HepG2 (cell line): ENCODE results near the gene KCNMA1. TPM values are rescaled to one million over a fixed set of nuclear protein-coding genes. Genes with fewer than 3 reads are reported as not detected.

ENCODE experiments used
- ATAC-seq: fragments of 200-7000 bp; cut with Tn5 transposase; 3 replicates; pipeline ENCODE4 v1.9.1; 2020; ENCODE audit warnings: mild to moderate bottlenecking, moderate library complexity
- BruUV-seq: library from RNA; stranded (reverse); fragments of 400-500 nt; replicated peaks from 2 replicates; lab custom pipeline; 2021; lab: Mats Ljungman, UMichigan
- CTCF ChIA-PET: fragments of 300-600 bp; formaldehyde crosslinking; extraction: SDS; loops from one replicate; lab custom pipeline; 2021; ENCODE audit warnings: low total read pairs, inconsistent platforms, low intra/inter-chr PET ratio; lab: Yijun Ruan, JAX
- POLR2A ChIA-PET: fragments of 350-600 bp; sonication (Branson Sonifier 250); formaldehyde crosslinking; loops from one replicate; lab custom pipeline; 2020; ENCODE audit warnings: antibody characterized with exemption, inconsistent platforms; lab: Yijun Ruan, JAX
- DNase-seq: peaks from one replicate; pipeline ENCODE4 v3.0.0-alpha.2; 2015; ENCODE audit warnings: low spot score
- FAIRE-seq: peaks from 3 replicates; lab custom pipeline; 2011; peaks lifted over from hg19 to GRCh38; lab: Jason Lieb, UNC
- H2AFZ ChIP-seq: one replicate; pipeline ENCODE4 v1.6.1; 2011; ENCODE audit warnings: low read length, inconsistent platforms
- H3K27ac ChIP-seq: fragments of 300-600 bp; 3 replicates; pipeline ENCODE4 v1.8.0; 2011; ENCODE audit warnings: mixed run types, mild to moderate bottlenecking, mixed read lengths, low read length, inconsistent platforms; ENCODE audit not compliant: insufficient read depth; ENCODE audit errors: extremely low read length
- H3K27me3 ChIP-seq, 2 experiments: fragments of 200-600 bp in 1 of 2; 2 replicates in 1 of 2; 3 replicates in 1 of 2; pipeline versions ENCODE4 v1.6.0 to v1.8.0; 2011; ENCODE audit warnings: low read length in 2 of 2, mild to moderate bottlenecking in 2 of 2, moderate library complexity in 2 of 2, inconsistent platforms in 1 of 2; ENCODE audit not compliant: insufficient read depth in 2 of 2, control insufficient read depth in 1 of 2
- H3K36me3 ChIP-seq, 2 experiments: fragments of 200-600 bp in 1 of 2; replicated peaks in 1 of 2; 2 replicates in 1 of 2; 3 replicates in 1 of 2; pipeline versions ENCODE4 v1.5.1 to v1.8.0; 2011; ENCODE audit warnings: low read length in 2 of 2, inconsistent platforms in 1 of 2; ENCODE audit not compliant: insufficient read depth in 2 of 2, control insufficient read depth in 1 of 2
- H3K4me1 ChIP-seq: 2 replicates; pipeline ENCODE4 v1.5.1; 2012; ENCODE audit warnings: low read length, inconsistent platforms; ENCODE audit not compliant: insufficient read depth
- H3K4me2 ChIP-seq: 2 replicates; pipeline ENCODE4 v1.6.0; 2011; ENCODE audit warnings: low read depth, low read length, inconsistent platforms
- H3K4me3 ChIP-seq, 3 experiments: fragments of 200-600 bp in 1 of 3; sonication (generic), shearing (Covaris generic) in 1 of 3; replicated peaks in 1 of 3; 2 replicates each; pipeline ENCODE4 v1.5.1; 2011 to 2016; ENCODE audit warnings: low read length in 3 of 3, inconsistent platforms in 2 of 3, low read depth in 2 of 3, mild to moderate bottlenecking in 2 of 3, control low read depth in 1 of 3, mixed read lengths in 1 of 3; ENCODE audit not compliant: insufficient read depth in 1 of 3
- H3K79me2 ChIP-seq: one replicate; pipeline ENCODE4 v1.6.1; 2011; ENCODE audit warnings: low read length, inconsistent platforms; ENCODE audit not compliant: insufficient read depth
- H3K9ac ChIP-seq: 2 replicates; pipeline ENCODE4 v1.6.0; 2011; ENCODE audit warnings: mild to moderate bottlenecking, low read depth, low read length, inconsistent platforms; ENCODE audit not compliant: insufficient read depth
- H3K9me3 ChIP-seq: 2 replicates; pipeline ENCODE4 v1.5.1; 2012; ENCODE audit warnings: mild to moderate bottlenecking, low read length
- H4K20me1 ChIP-seq: 2 replicates; pipeline ENCODE4 v1.6.0; 2011; ENCODE audit warnings: inconsistent platforms, mild to moderate bottlenecking, low read length, moderate library complexity; ENCODE audit not compliant: insufficient read depth
- GATA4 ChIP-seq: sonication (generic); IDR thresholded peaks from 2 replicates; pipeline ENCODE4 v1.6.1; 2016; ENCODE audit warnings: antibody characterized with exemption, low read depth, borderline replicate concordance
- HNRNPLL ChIP-seq: fragments of 200-400 bp; formaldehyde crosslinking; IDR thresholded peaks from 2 replicates; pipeline ENCODE4 v1.6.1; 2017; ENCODE audit warnings: mild to moderate bottlenecking, low read depth, low read length; ENCODE audit not compliant: poor library complexity, severe bottlenecking
- JDP2 ChIP-seq: sonication (generic); formaldehyde crosslinking; IDR thresholded peaks from 2 replicates; pipeline ENCODE4 v1.8.1; 2022; ENCODE audit warnings: missing genetic modification reagents, borderline replicate concordance
- NRL ChIP-seq: sonication (generic); formaldehyde crosslinking; IDR thresholded peaks from 2 replicates; pipeline ENCODE4 v1.5.0; 2020; ENCODE audit warnings: missing genetic modification reagents, mild to moderate bottlenecking, moderate library complexity, borderline replicate concordance
- PHF21A ChIP-seq: sonication (generic); formaldehyde crosslinking; IDR thresholded peaks from 2 replicates; pipeline ENCODE4 v1.5.0; 2020; ENCODE audit warnings: mild to moderate bottlenecking, missing genetic modification reagents
- RXRB ChIP-seq: IDR thresholded peaks from 2 replicates; pipeline ENCODE4 v1.6.1; 2016; ENCODE audit warnings: borderline replicate concordance, missing genetic modification reagents, missing compliant biosample characterization
- SKI ChIP-seq: fragments of 450-650 bp; IDR thresholded peaks from one replicate; pipeline ENCODE4 v1.6.1; 2018; ENCODE audit warnings: mild to moderate bottlenecking; ENCODE audit not compliant: partially characterized antibody
- STAG1 ChIP-seq: sonication (generic); formaldehyde crosslinking; IDR thresholded peaks from 2 replicates; pipeline ENCODE4 v1.4.0; 2020; ENCODE audit warnings: missing genetic modification reagents
- ZNF570 ChIP-seq: sonication (generic); formaldehyde crosslinking; IDR thresholded peaks from 2 replicates; pipeline ENCODE4 v1.4.0; 2020; ENCODE audit warnings: mild to moderate bottlenecking, missing genetic modification reagents, borderline replicate concordance
- ZNF83 ChIP-seq: sonication (generic); formaldehyde crosslinking; IDR thresholded peaks from 2 replicates; pipeline ENCODE4 v1.4.0; 2020; ENCODE audit warnings: missing genetic modification reagents, mild to moderate bottlenecking, borderline replicate concordance
- WGBS: methylation state at CpG from one replicate; pipeline ENCODE4 v1.1.6; 2017; ENCODE audit warnings: low lambda C conversion rate; 5-methylcytosine and 5-hydroxymethylcytosine counted together
- in situ Hi-C: cut with HindIII; loops from 2 replicates; pipeline ENCODE4 v1.10.0; 2017; ENCODE audit warnings: low pct_unique_long_range_greater_than_20kb; ENCODE audit not compliant: extremely low pct_ligation_motif_present
- intact Hi-C: fragments of 100-400 bp; cut with micrococcal nuclease; formaldehyde crosslinking; loops from one replicate; pipeline ENCODE4 v1.10.0; 2022; ENCODE audit not compliant: unreplicated experiment
- polyA plus RNA-seq, 8 experiments: library from polyadenylated mRNA; depleted of rRNA in 3 of 8; stranded (reverse) in 7 of 8; unstranded in 1 of 8; fragments of >200 nt; fragmentation: Illumina TruSeq in 4 of 8; extraction: Trizol in 4 of 8; gene quantifications; 2 replicates each; pipeline versions ENCODE4 v1.2.1 to v1.2.3, GENCODE V29; 2011 to 2016; ENCODE audit warnings: low read depth in 4 of 8, missing spikeins in 1 of 8, mixed read lengths in 1 of 8; ENCODE audit not compliant: insufficient read depth in 1 of 8
- total RNA-seq, 5 experiments: library from RNA; depleted of rRNA; stranded (reverse); fragments of >200 nt; fragmentation: Illumina TruSeq; extraction: Trizol; gene quantifications; 2 replicates each; pipeline ENCODE4 v1.2.3, GENCODE V29; 2016; ENCODE audit warnings: low read depth in 1 of 5

Gene KCNMA1
- total and polyA plus RNA-seq, 2 of the 13 experiments (the other 11 are each of a cell fraction or from before 2014, with no cell fraction given): 0.02 TPM; not detected in 1

DNA sequence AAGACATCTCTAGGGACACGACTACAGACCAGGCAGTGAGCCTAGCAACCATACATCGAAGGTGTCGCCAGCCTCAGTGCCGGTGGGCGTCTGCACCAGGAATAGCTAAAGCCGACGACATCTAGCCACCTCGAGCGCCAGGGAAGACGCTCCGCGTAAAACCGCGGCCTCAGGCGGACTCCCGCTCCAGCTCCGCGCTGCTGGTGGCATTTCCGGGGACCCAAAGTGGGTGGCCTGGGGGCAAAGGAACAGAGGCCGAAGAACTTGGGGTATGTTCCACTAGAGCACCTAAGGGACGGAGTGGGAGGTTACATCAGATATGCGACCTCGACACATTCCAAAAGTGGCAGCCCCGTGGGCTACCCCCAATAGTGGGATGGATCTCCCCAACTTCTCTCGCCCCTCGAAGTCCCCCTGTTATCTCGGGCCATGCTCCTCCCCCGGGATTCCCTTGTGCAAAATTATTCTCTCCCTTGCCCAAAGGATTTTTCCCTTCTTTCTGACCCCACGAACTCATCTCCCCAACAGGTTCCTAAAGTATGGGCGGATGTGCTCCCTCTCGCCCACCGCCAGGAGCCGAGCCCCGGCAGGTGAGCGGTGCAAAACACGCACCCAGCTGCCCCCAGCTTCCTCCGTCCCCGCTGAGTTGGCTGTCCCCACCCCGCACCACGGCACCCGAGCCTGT is 1.2 kb downstream of the KCNMA1 start:
- WGBS: 20% methylated on average over 38 of the region's 41 CpGs
- POLR2A ChIA-PET: no interaction called here
- Histone ChIP-seq H3K36me3 (no peaks in the 10 kb centered on the region), H3K79me2 (no peaks in the 10 kb centered on the region), H3K9me3 (no peaks in the 10 kb centered on the region), H3K27me3 (peaks cover 4 to 30% of the 10 kb centered on the region in 2 experiments; a peak in 4 of 5 replicates), H2AFZ (no peak overlapping the region)
- BruUV-seq: no TSS peak
- FAIRE-seq (no peak), DNase-seq (no peak)
- CTCF ChIA-PET: no interaction called here
- in situ Hi-C loops: no loop called here
- no peak for TF ChIP-seq RXRB (CRISPR knock-in tag)
- TF ChIP-seq SKI: no peak
- TF ChIP-seq ZNF570 (CRISPR knock-in tag): no peak
- TF ChIP-seq JDP2: no peak
- TF ChIP-seq HNRNPLL: no peak
- no peak for TF ChIP-seq NRL (CRISPR knock-in tag)
- no peak for TF ChIP-seq ZNF83
- TF ChIP-seq GATA4: no peak
- no peak for TF ChIP-seq STAG1 (CRISPR knock-in tag)
- TF ChIP-seq PHF21A (CRISPR knock-in tag): no peak
- TF ChIP-seq, all 625 proteins: peak for 0
- Histone ChIP-seq H3K27ac (no peak overlapping the region), H4K20me1 (no peaks in the 10 kb centered on the region), H3K4me3 (no peak overlapping the region), H3K9ac (no peak overlapping the region), H3K4me1 (no peaks in the 10 kb centered on the region), H3K4me2 (no peak overlapping the region)
- intact Hi-C loops: no loop called here
- ATAC-seq: no peak
